ENCODE measurements around the gene DPP10. TPM values are rescaled to one million over a fixed set of nuclear protein-coding genes. Genes with fewer than 3 reads are reported as not detected.

DPP10 gene
- total RNA-seq, 3 donors from 2014 or later: 0.29 to 0.33 (median 0.32) TPM

- H3K4me3 ChIP-seq: no peak overlapping the region
- H3K4me1 ChIP-seq: no peaks in the 10 kb centered on the region
- no peaks in the 10 kb centered on the region for H3K9me3 ChIP-seq
- intact Hi-C loops (cut with DNase I; ENCODE audit: low total_unique reads): no loop called here
- DNase-seq (ENCODE audit: low spot score in 2 of 2): no peak
- no peak overlapping the region for H3K27ac ChIP-seq
- no peaks in the 10 kb centered on the region for H3K36me3 ChIP-seq
- TF ChIP-seq POLR2A (IDR thresholded peaks at IDR 0.05): no peak
- TF ChIP-seq POLR2AphosphoS5 (IDR thresholded peaks at IDR 0.05): no peak
- TF ChIP-seq, protein P1, sequence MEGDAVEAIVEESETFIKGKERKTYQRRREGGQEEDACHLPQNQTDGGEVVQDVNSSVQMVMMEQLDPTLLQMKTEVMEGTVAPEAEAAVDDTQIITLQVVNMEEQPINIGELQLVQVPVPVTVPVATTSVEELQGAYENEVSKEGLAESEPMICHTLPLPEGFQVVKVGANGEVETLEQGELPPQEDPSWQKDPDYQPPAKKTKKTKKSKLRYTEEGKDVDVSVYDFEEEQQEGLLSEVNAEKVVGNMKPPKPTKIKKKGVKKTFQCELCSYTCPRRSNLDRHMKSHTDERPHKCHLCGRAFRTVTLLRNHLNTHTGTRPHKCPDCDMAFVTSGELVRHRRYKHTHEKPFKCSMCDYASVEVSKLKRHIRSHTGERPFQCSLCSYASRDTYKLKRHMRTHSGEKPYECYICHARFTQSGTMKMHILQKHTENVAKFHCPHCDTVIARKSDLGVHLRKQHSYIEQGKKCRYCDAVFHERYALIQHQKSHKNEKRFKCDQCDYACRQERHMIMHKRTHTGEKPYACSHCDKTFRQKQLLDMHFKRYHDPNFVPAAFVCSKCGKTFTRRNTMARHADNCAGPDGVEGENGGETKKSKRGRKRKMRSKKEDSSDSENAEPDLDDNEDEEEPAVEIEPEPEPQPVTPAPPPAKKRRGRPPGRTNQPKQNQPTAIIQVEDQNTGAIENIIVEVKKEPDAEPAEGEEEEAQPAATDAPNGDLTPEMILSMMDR (IDR thresholded peaks at IDR 0.05): no peak
- H3K27me3 ChIP-seq: peaks cover 0 to 7% of the 10 kb centered on the region in 2 donors
Observed at GRCh38 chr2:114688241-114688640, 245.8 kb downstream of the DPP10 start.

DNA sequence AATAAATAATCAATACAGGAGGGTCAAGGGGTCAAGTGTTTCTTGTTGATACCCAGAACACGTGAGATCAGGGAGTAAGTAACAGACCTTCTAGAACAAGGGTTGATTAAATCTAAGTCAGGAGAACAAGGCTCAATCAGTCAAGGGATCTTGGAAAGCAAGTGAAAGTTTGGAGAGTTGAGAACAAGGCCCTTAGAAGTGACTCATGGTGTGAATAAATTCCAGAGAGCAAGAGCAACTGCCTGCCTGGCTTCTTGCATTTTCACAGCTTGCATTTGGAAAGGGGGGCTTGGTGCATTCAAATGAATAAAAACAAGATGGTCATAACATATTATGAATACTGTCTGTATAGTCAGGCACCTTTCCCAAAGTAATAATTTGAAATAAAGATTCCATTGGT lies 256.1 kb downstream of the DPP10 start:
- intact Hi-C loops (cut with DNase I; ENCODE audit: low total_unique reads): no loop called here
- no peak overlapping the region for H3K27ac ChIP-seq
- H3K9me3 ChIP-seq: no peaks in the 10 kb centered on the region
- H3K4me3 ChIP-seq: no peak overlapping the region
- H3K36me3 ChIP-seq: no peaks in the 10 kb centered on the region
- no peaks in the 10 kb centered on the region for H3K27me3 ChIP-seq
- no peaks in the 10 kb centered on the region for H3K4me1 ChIP-seq
- DNase-seq (ENCODE audit: low spot score in 2 of 2): no peak
- TF ChIP-seq POLR2AphosphoS5 (IDR thresholded peaks at IDR 0.05) (no peak), POLR2A (IDR thresholded peaks at IDR 0.05) (no peak)
- TF ChIP-seq, protein P1 (IDR thresholded peaks at IDR 0.05): no peak

DNA sequence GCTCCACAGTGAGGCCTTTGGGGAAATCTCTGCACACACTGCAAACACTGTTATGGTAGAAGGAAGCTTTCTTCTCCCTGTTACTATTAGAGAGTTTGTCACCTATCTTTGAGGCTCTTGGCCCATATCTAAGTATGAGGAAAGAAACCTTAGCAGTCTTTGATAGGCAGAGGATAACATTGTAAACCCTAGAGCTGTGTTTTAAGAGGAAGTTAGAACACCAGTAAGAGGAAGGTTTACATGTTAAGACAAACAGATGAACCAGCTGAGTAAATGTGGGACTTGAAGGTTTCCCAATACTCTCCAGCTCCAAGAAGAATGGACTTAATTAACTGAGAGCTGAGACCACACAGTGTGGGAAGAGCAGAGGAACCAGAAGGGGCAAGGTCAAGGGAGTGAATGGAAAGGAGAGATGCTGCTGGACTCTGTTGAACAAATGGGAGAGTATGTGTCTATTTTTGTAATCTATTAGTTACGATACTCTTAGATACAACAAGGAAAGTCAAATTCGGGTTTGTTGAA lies 257.0 kb downstream of the DPP10 start:
- TF ChIP-seq, protein P1 (IDR thresholded peaks at IDR 0.05): no peak
- TF ChIP-seq POLR2AphosphoS5 (IDR thresholded peaks at IDR 0.05) (no peak), POLR2A (IDR thresholded peaks at IDR 0.05) (no peak)
- no peaks in the 10 kb centered on the region for H3K4me1 ChIP-seq
- no peaks in the 10 kb centered on the region for H3K9me3 ChIP-seq
- H3K4me3 ChIP-seq: no peak overlapping the region
- no peak overlapping the region for H3K27ac ChIP-seq
- intact Hi-C loops (cut with DNase I; ENCODE audit: low total_unique reads): no loop called here
- H3K27me3 ChIP-seq: no peaks in the 10 kb centered on the region
- H3K36me3 ChIP-seq: no peaks in the 10 kb centered on the region
- no peak for DNase-seq (ENCODE audit: low spot score in 2 of 2)

DNA sequence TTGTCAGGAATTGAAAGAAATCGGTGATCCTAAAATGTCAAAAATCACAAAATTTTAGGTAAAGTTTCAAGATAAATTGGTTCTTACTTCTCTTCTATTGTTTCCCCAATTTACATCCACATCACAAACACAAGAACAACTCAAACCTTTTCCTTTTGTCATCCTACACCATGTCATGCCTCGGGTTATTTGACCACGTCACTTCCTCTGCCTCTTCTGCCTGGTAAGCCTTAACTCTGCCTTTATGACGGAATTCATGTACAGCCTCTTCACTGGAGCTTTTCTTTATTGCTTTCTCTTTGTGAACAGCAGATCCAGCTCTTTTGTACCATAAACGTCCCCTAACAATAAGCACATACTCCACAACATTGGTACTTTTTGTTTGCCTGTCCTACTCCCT lies 258.0 kb downstream of the DPP10 start:
- no peak overlapping the region for H3K4me3 ChIP-seq
- TF ChIP-seq POLR2A (IDR thresholded peaks at IDR 0.05) (no peak), POLR2AphosphoS5 (IDR thresholded peaks at IDR 0.05) (no peak)
- TF ChIP-seq, protein P1 (IDR thresholded peaks at IDR 0.05): no peak
- no peak overlapping the region for H3K27ac ChIP-seq
- no peaks in the 10 kb centered on the region for H3K27me3 ChIP-seq
- H3K4me1 ChIP-seq: no peaks in the 10 kb centered on the region
- DNase-seq (ENCODE audit: low spot score in 2 of 2): no peak
- intact Hi-C loops (cut with DNase I; ENCODE audit: low total_unique reads): no loop called here
- no peaks in the 10 kb centered on the region for H3K36me3 ChIP-seq
- no peaks in the 10 kb centered on the region for H3K9me3 ChIP-seq

GRCh38 chr2:114709936-114710850 lies 267.8 kb downstream of the DPP10 start:
- H3K27me3 ChIP-seq: no peaks in the 10 kb centered on the region
- DNase-seq (ENCODE audit: low spot score in 2 of 2): no peak
- no peak for TF ChIP-seq POLR2A (IDR thresholded peaks at IDR 0.05)
- TF ChIP-seq, protein P1 (IDR thresholded peaks at IDR 0.05): no peak
- TF ChIP-seq POLR2AphosphoS5 (IDR thresholded peaks at IDR 0.05): no peak

More at GRCh38 chr2:114709936-114710850, 267.8 kb downstream of the DPP10 start:
- no peaks in the 10 kb centered on the region for H3K4me1 ChIP-seq
- no peaks in the 10 kb centered on the region for H3K9me3 ChIP-seq
- no peaks in the 10 kb centered on the region for H3K36me3 ChIP-seq
- no peak overlapping the region for H3K4me3 ChIP-seq
- intact Hi-C loops (cut with DNase I; ENCODE audit: low total_unique reads): no loop called here
- no peak overlapping the region for H3K27ac ChIP-seq
